ENCODE measurements around the gene KCNH1.

KCNH1 gene

GRCh38 chr1:210706246-210706645 is 427.7 kb downstream of the KCNH1 start:
- H3K36me3 ChIP-seq (ENCODE audit: control insufficient read depth, insufficient read depth, low read length): no peaks in the 10 kb centered on the region
- H3K79me2 ChIP-seq (ENCODE audit: control insufficient read depth, insufficient read depth, low read length): no peaks in the 10 kb centered on the region
- no peaks in the 10 kb centered on the region for H3K4me1 ChIP-seq (ENCODE audit: control insufficient read depth, low read depth, low read length)
- H3K27me3 ChIP-seq (ENCODE audit: insufficient read depth, low read length, poor library complexity): no peaks in the 10 kb centered on the region
- H3K18ac ChIP-seq (ENCODE audit: low read length): no peak overlapping the region
- no peak overlapping the region for H3K27ac ChIP-seq (ENCODE audit: low read depth, low read length)
- no CpG with 5 or more reads among the region's 3 CpGs for WGBS (ENCODE audit: extremely low coverage, insufficient coverage, low lambda C conversion rate)
- no peak overlapping the region for H3K56ac ChIP-seq (ENCODE audit: low read length)
- H4K8ac ChIP-seq (ENCODE audit: low read depth, low read length): no peak overlapping the region
- H2BK120ac ChIP-seq (ENCODE audit: low read depth, low read length): no peak overlapping the region
- H3K4me2 ChIP-seq (ENCODE audit: low read length): no peak overlapping the region
- no peak overlapping the region for H2BK15ac ChIP-seq (replicated peaks; ENCODE audit: low read depth)
- H3K9ac ChIP-seq (ENCODE audit: low read length): no peak overlapping the region
- H2AK5ac ChIP-seq (ENCODE audit: low read length): no peak overlapping the region
- no peak for DNase-seq
- no peak overlapping the region for H3K4ac ChIP-seq (ENCODE audit: low read depth, low read length)
- no peak overlapping the region for H2BK5ac ChIP-seq (ENCODE audit: low read length)
- H3K4me3 ChIP-seq (ENCODE audit: low read length): no peak overlapping the region
- H3K79me1 ChIP-seq (ENCODE audit: low read length): no peaks in the 10 kb centered on the region
- H3K23ac ChIP-seq (ENCODE audit: low read length): no peak overlapping the region
- no peak overlapping the region for H4K5ac ChIP-seq (ENCODE audit: low read length)

DNA sequence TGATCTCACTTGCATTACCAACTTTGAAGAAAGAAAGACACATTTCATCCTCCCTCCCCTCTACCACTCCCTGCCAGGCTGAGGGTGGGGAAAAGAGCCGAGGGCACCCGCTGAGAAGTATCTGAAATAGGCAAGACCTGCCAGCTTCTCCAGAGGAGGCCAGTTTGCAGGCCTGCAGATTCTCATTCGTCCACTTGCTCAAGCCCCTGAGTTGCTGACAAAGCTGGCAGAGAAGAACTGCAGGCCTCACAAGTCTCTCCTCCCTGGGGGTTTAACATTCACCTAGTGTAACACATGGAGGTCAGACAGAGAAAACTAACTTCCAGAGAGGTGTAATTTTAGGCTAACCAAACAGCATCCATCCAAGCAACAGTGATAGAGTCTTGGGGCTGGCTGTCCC is 428.9 kb downstream of the KCNH1 start:
- no peak overlapping the region for H3K27ac ChIP-seq (ENCODE audit: low read depth, low read length)
- H3K4me2 ChIP-seq (ENCODE audit: low read length): no peak overlapping the region
- no peak overlapping the region for H3K18ac ChIP-seq (ENCODE audit: low read length)
- no peaks in the 10 kb centered on the region for H3K79me2 ChIP-seq (ENCODE audit: control insufficient read depth, insufficient read depth, low read length)
- H3K4ac ChIP-seq (ENCODE audit: low read depth, low read length): no peak overlapping the region
- no peaks in the 10 kb centered on the region for H3K27me3 ChIP-seq (ENCODE audit: insufficient read depth, low read length, poor library complexity)
- H3K56ac ChIP-seq (ENCODE audit: low read length): no peak overlapping the region
- WGBS (ENCODE audit: extremely low coverage, insufficient coverage, low lambda C conversion rate): no CpG with 5 or more reads among the region's 3 CpGs
- H3K36me3 ChIP-seq (ENCODE audit: control insufficient read depth, insufficient read depth, low read length): no peaks in the 10 kb centered on the region
- no peak overlapping the region for H2BK120ac ChIP-seq (ENCODE audit: low read depth, low read length)
- H3K23ac ChIP-seq (ENCODE audit: low read length): no peak overlapping the region
- H2AK5ac ChIP-seq (ENCODE audit: low read length): no peak overlapping the region
- H2BK5ac ChIP-seq (ENCODE audit: low read length): no peak overlapping the region
- H3K4me1 ChIP-seq (ENCODE audit: control insufficient read depth, low read depth, low read length): no peaks in the 10 kb centered on the region
- H4K5ac ChIP-seq (ENCODE audit: low read length): no peak overlapping the region
- H3K9ac ChIP-seq (ENCODE audit: low read length): no peak overlapping the region
- no peak for DNase-seq
- no peak overlapping the region for H3K4me3 ChIP-seq (ENCODE audit: low read length)
- no peak overlapping the region for H2BK15ac ChIP-seq (replicated peaks; ENCODE audit: low read depth)
- H4K8ac ChIP-seq (ENCODE audit: low read depth, low read length): no peak overlapping the region
- H3K79me1 ChIP-seq (ENCODE audit: low read length): no peaks in the 10 kb centered on the region

DNA sequence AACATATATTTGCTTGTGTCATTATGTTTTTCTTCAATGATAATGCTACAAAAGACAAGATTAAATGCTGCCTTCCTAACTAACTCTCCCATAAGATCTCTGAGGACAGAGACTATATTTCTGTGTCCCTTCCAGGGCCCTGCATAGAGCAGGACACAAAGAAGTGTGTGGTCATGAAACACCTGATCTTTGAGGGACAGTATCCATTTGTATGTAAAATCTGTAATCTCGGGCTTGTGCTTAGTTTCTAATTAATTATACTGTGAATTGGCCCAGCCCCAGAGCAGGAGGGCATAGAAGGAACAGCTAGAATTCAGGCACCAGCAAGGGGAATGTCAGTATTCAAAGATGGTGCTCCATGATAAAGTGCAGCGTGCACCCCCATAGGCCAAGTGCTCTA is 430.4 kb downstream of the KCNH1 start:
- no peak overlapping the region for H2BK15ac ChIP-seq (replicated peaks; ENCODE audit: low read depth)
- H3K23ac ChIP-seq (ENCODE audit: low read length): no peak overlapping the region
- H3K56ac ChIP-seq (ENCODE audit: low read length): no peak overlapping the region
- H3K27me3 ChIP-seq (ENCODE audit: insufficient read depth, low read length, poor library complexity): no peaks in the 10 kb centered on the region
- H2AK5ac ChIP-seq (ENCODE audit: low read length): no peak overlapping the region
- no peak overlapping the region for H4K5ac ChIP-seq (ENCODE audit: low read length)
- H3K4ac ChIP-seq (ENCODE audit: low read depth, low read length): no peak overlapping the region
- no peak overlapping the region for H2BK5ac ChIP-seq (ENCODE audit: low read length)
- no peak overlapping the region for H3K4me3 ChIP-seq (ENCODE audit: low read length)
- H3K36me3 ChIP-seq (ENCODE audit: control insufficient read depth, insufficient read depth, low read length): no peaks in the 10 kb centered on the region
- no peaks in the 10 kb centered on the region for H3K4me1 ChIP-seq (ENCODE audit: control insufficient read depth, low read depth, low read length)
- no peak overlapping the region for H3K9ac ChIP-seq (ENCODE audit: low read length)
- H3K79me1 ChIP-seq (ENCODE audit: low read length): no peaks in the 10 kb centered on the region
- DNase-seq: no peak
- no CpG with 5 or more reads among the region's 2 CpGs for WGBS (ENCODE audit: extremely low coverage, insufficient coverage, low lambda C conversion rate)
- no peak overlapping the region for H3K27ac ChIP-seq (ENCODE audit: low read depth, low read length)
- H3K18ac ChIP-seq (ENCODE audit: low read length): no peak overlapping the region
- H3K4me2 ChIP-seq (ENCODE audit: low read length): no peak overlapping the region
- no peaks in the 10 kb centered on the region for H3K79me2 ChIP-seq (ENCODE audit: control insufficient read depth, insufficient read depth, low read length)
- H4K8ac ChIP-seq (ENCODE audit: low read depth, low read length): no peak overlapping the region
- H2BK120ac ChIP-seq (ENCODE audit: low read depth, low read length): no peak overlapping the region

- H3K4me1 ChIP-seq (ENCODE audit: control insufficient read depth, low read depth, low read length): no peaks in the 10 kb centered on the region
- H4K8ac ChIP-seq (ENCODE audit: low read depth, low read length): no peak overlapping the region
- no peak overlapping the region for H3K4ac ChIP-seq (ENCODE audit: low read depth, low read length)
- H4K5ac ChIP-seq (ENCODE audit: low read length): no peak overlapping the region
- no peak overlapping the region for H3K23ac ChIP-seq (ENCODE audit: low read length)
- no peak overlapping the region for H2BK120ac ChIP-seq (ENCODE audit: low read depth, low read length)
- no peak overlapping the region for H3K18ac ChIP-seq (ENCODE audit: low read length)
- H3K27ac ChIP-seq (ENCODE audit: low read depth, low read length): no peak overlapping the region
- no peak overlapping the region for H2BK5ac ChIP-seq (ENCODE audit: low read length)
- no peaks in the 10 kb centered on the region for H3K79me2 ChIP-seq (ENCODE audit: control insufficient read depth, insufficient read depth, low read length)
- no peak overlapping the region for H3K4me3 ChIP-seq (ENCODE audit: low read length)
- no peak overlapping the region for H3K4me2 ChIP-seq (ENCODE audit: low read length)
- H2BK15ac ChIP-seq (replicated peaks; ENCODE audit: low read depth): no peak overlapping the region
- no peak for DNase-seq
- H3K9ac ChIP-seq (ENCODE audit: low read length): no peak overlapping the region
- no peaks in the 10 kb centered on the region for H3K79me1 ChIP-seq (ENCODE audit: low read length)
- WGBS (ENCODE audit: extremely low coverage, insufficient coverage, low lambda C conversion rate): no CpG with 5 or more reads among the region's 2 CpGs
- H3K36me3 ChIP-seq (ENCODE audit: control insufficient read depth, insufficient read depth, low read length): no peaks in the 10 kb centered on the region
- H3K56ac ChIP-seq (ENCODE audit: low read length): no peak overlapping the region
- H2AK5ac ChIP-seq (ENCODE audit: low read length): no peak overlapping the region
- H3K27me3 ChIP-seq (ENCODE audit: insufficient read depth, low read length, poor library complexity): no peaks in the 10 kb centered on the region
Observed at GRCh38 chr1:210702506-210702905, 431.4 kb downstream of the KCNH1 start.

DNA sequence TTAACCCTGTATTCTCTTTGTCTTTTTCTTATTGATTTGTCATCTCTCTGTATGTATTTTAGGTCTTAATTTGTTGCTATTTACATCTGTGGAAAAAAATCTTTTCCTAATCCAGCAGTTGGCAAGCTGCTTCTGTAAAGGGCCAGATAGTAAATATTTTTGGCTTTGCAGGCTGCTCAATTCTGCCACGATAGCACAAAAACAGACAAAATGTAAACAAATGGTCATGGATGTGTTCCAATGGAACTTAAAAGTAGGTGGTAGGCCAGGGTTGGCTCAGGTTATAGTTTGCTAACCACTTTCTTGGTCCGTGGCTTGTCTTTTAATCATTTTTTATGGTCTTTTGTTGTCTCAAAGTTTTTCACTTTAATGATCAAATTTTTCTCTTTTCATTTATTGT is 433.4 kb downstream of the KCNH1 start:
- Histone ChIP-seq H2BK15ac (replicated peaks; ENCODE audit: low read depth) (no peak overlapping the region), H3K9ac (ENCODE audit: low read length) (no peak overlapping the region), H3K56ac (ENCODE audit: low read length) (no peak overlapping the region), H3K79me2 (ENCODE audit: control insufficient read depth, insufficient read depth, low read length) (no peaks in the 10 kb centered on the region), H4K8ac (ENCODE audit: low read depth, low read length) (no peak overlapping the region), H3K4me3 (ENCODE audit: low read length) (no peak overlapping the region), H3K36me3 (ENCODE audit: control insufficient read depth, insufficient read depth, low read length) (no peaks in the 10 kb centered on the region), H3K27me3 (ENCODE audit: insufficient read depth, low read length, poor library complexity) (no peaks in the 10 kb centered on the region), H3K18ac (ENCODE audit: low read length) (no peak overlapping the region), H3K27ac (ENCODE audit: low read depth, low read length) (no peak overlapping the region), H3K4ac (ENCODE audit: low read depth, low read length) (no peak overlapping the region), H2AK5ac (ENCODE audit: low read length) (no peak overlapping the region), H3K4me2 (ENCODE audit: low read length) (no peak overlapping the region), H3K79me1 (ENCODE audit: low read length) (no peaks in the 10 kb centered on the region), H3K4me1 (ENCODE audit: control insufficient read depth, low read depth, low read length) (no peaks in the 10 kb centered on the region), H2BK120ac (ENCODE audit: low read depth, low read length) (no peak overlapping the region), H2BK5ac (ENCODE audit: low read length) (no peak overlapping the region), H4K5ac (ENCODE audit: low read length) (no peak overlapping the region), H3K23ac (ENCODE audit: low read length) (no peak overlapping the region)
- WGBS (ENCODE audit: extremely low coverage, insufficient coverage, low lambda C conversion rate): no CpG with 5 or more reads among the region's 2 CpGs
- DNase-seq: no peak

DNA sequence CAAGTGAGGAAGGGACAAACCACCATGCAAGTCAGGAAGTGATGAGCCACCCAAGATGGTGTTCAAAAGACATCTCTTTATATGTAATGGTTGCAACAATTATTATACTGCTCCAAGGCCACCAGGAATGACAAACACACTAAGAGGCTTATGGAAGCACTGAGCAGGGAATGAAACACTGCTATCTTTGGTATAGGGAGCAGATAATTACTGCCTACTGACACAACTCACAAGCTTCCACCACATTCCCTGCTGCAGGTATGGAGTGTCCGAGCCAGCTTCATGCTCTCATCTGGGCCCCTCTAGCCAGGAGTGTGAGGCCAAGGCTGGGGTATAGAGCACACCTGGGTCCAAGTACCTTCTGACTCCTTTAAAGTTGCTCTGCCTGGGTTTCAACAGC is 433.9 kb downstream of the KCNH1 start:
- H2BK120ac ChIP-seq (ENCODE audit: low read depth, low read length): no peak overlapping the region
- DNase-seq: no peak
- no peak overlapping the region for H2BK5ac ChIP-seq (ENCODE audit: low read length)
- no peak overlapping the region for H2BK15ac ChIP-seq (replicated peaks; ENCODE audit: low read depth)
- H3K79me2 ChIP-seq (ENCODE audit: control insufficient read depth, insufficient read depth, low read length): no peaks in the 10 kb centered on the region
- H3K4me2 ChIP-seq (ENCODE audit: low read length): no peak overlapping the region
- H3K79me1 ChIP-seq (ENCODE audit: low read length): no peaks in the 10 kb centered on the region
- H4K5ac ChIP-seq (ENCODE audit: low read length): no peak overlapping the region
- no peak overlapping the region for H3K27ac ChIP-seq (ENCODE audit: low read depth, low read length)
- whole genome bisulfite sequencing (ENCODE audit: extremely low coverage, insufficient coverage, low lambda C conversion rate): no CpG with 5 or more reads among the region's 1 CpG
- H3K4me3 ChIP-seq (ENCODE audit: low read length): no peak overlapping the region
- H3K9ac ChIP-seq (ENCODE audit: low read length): no peak overlapping the region
- H2AK5ac ChIP-seq (ENCODE audit: low read length): no peak overlapping the region
- no peak overlapping the region for H3K4ac ChIP-seq (ENCODE audit: low read depth, low read length)
- no peaks in the 10 kb centered on the region for H3K36me3 ChIP-seq (ENCODE audit: control insufficient read depth, insufficient read depth, low read length)
- H3K27me3 ChIP-seq (ENCODE audit: insufficient read depth, low read length, poor library complexity): no peaks in the 10 kb centered on the region
- no peak overlapping the region for H3K18ac ChIP-seq (ENCODE audit: low read length)
- no peak overlapping the region for H4K8ac ChIP-seq (ENCODE audit: low read depth, low read length)
- no peak overlapping the region for H3K56ac ChIP-seq (ENCODE audit: low read length)
- H3K23ac ChIP-seq (ENCODE audit: low read length): no peak overlapping the region
- no peaks in the 10 kb centered on the region for H3K4me1 ChIP-seq (ENCODE audit: control insufficient read depth, low read depth, low read length)

Data from mesendoderm (in vitro differentiated cells).